Activated naive CD8-positive, alpha-beta T cell treated with anti-CD3 and anti-CD28 coated beads, Interleukin-2, amount 50 U/mL, for 24 hours (primary cell): ENCODE measurements around the gene ANK3.
"Not testable (repeated sequence)": the region's sequence is repeated elsewhere in the genome, so short reads cannot be mapped to it uniquely, and the experiment has no call there.

ENCODE experiments used
- ATAC-seq: fragments of 150-1000 bp; cut with Tn5 transposase; one replicate; pipeline ENCODE4 v1.10.0; 2021
- DNase-seq: peaks from one replicate; pipeline ENCODE4 v3.0.0; 2021
- H3K27ac Mint-ChIP-seq: one replicate; pipeline ENCODE4 v1.8.0; 2021; ENCODE audit warnings: mild to moderate bottlenecking, mixed read lengths
- H3K27me3 Mint-ChIP-seq: one replicate; pipeline ENCODE4 v1.8.0; 2021; ENCODE audit warnings: mixed read lengths
- H3K36me3 Mint-ChIP-seq: one replicate; pipeline ENCODE4 v1.8.0; 2021; ENCODE audit warnings: low read depth, mixed read lengths
- H3K4me1 Mint-ChIP-seq: one replicate; pipeline ENCODE4 v1.8.0; 2021; ENCODE audit warnings: mixed read lengths
- H3K4me3 Mint-ChIP-seq: one replicate; pipeline ENCODE4 v1.8.0; 2021; ENCODE audit warnings: mild to moderate bottlenecking, moderate library complexity, mixed read lengths
- H3K9me3 Mint-ChIP-seq: one replicate; pipeline ENCODE4 v1.8.0; 2021; ENCODE audit warnings: mixed read lengths

The ANK3 gene

DNA sequence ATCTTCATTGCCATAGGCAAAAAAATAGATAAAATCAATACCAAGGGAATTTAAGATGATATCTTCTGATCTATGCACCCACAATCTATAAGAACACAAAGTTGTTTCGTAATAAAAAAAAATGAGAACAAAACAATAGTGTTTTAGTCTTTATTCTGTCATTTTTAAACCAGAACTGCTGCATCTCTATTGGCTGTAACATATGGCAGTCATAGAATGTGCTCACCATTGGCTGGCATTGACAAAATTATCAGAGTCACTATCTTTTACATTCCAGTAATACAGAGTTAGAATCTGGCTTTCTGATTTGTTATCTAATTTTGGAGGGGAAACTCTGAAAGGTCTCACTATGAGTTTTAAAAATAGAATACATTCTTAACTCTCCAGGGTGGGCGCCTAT lies 344.7 kb downstream of the ANK3 start:
- Mint-ChIP-seq H3K36me3 (no peaks in the 10 kb centered on the region), H3K27ac (no peak overlapping the region), H3K9me3 (no peaks in the 10 kb centered on the region), H3K4me1 (no peaks in the 10 kb centered on the region), H3K4me3 (no peak overlapping the region), H3K27me3 (peaks cover 10% of the 10 kb centered on the region)
- DNase-seq (no peak), ATAC-seq (no peak)

DNA sequence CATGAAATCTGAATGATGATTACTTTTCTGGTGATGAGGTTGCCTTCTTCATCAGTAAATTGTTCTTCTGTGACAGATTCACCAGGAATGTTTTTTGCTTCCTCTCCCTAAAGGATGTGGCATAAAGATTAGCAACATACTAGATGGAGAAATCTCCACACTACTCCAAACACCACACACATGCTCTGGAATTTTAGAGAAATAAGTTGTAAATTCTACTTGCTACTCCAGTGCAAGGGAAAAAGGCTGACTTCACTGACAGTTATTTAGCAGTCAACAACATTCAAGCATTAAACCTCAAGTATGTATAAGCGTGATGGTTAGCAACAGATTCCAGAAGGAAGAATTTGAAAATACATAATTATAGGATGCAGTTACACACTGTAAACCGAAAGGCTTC lies 345.4 kb downstream of the ANK3 start:
- H3K4me1 Mint-ChIP-seq = no peaks in the 10 kb centered on the region

DNA sequence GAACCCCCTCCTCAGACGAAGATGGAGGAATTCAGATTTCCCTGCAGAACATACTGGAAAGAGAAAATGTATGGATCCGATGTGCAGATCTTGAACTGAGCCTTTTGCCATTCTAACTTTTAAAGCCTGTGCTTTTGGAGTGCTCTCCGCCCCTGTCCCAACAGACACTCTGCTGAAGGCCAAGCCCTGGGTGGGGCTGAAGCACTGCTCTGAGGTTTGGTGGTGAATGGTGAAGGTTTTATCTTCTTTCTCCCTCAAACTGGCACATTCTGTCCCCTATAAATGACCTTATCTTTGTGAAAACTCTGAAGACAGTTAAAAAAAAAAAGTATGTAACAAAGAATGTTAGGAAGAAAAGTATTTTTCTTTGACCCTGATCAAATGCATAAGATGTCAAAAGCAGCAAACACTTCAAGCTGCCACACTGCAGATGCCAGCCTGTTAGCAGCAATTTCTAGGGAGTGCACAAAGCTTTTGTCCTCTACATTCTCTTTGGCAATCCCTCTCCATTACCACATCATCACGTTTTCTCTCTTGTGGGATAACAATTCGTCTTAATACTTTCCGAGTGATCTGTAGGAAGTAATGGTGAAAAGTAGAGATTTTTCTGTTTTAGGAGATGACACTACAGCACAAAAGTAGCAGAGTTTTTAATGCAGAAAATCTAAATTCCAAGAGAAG lies 346.0 kb downstream of the ANK3 start:
- no peak overlapping the region for H3K4me3 Mint-ChIP-seq
- no peaks in the 10 kb centered on the region for H3K9me3 Mint-ChIP-seq
- H3K4me1 Mint-ChIP-seq = no peaks in the 10 kb centered on the region
- ATAC-seq = no peak
- H3K27me3 Mint-ChIP-seq = peaks cover 11% of the 10 kb centered on the region
- DNase-seq = no peak
- no peaks in the 10 kb centered on the region for H3K36me3 Mint-ChIP-seq
- H3K27ac Mint-ChIP-seq = no peak overlapping the region

More for the DNA sequence above, 345.4 kb downstream of the ANK3 start:
- Mint-ChIP-seq H3K27ac (no peak overlapping the region), H3K4me3 (no peak overlapping the region), H3K9me3 (no peaks in the 10 kb centered on the region), H3K27me3 (peaks cover 10% of the 10 kb centered on the region), H3K36me3 (no peaks in the 10 kb centered on the region)
- ATAC-seq (no peak), DNase-seq (no peak)

DNA sequence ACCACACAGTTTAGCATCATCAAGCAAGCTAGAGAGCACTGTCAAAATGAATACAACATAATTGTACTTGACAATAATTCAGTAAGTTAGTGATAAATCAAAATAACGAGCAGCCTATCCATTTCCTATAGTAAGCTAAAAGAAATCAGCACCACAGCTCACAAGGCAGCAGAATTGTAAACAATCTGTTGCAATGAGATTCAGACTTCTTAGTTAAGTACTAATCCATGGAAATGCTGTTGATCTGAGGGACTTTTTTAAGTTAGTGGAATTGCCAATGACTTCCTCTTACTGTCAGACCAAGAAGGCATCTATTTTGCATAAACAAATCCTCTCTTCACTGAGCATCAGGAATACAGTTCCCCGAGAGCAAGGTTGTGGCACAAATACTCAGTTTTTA lies 346.8 kb downstream of the ANK3 start:
- H3K27ac Mint-ChIP-seq = no peak overlapping the region
- H3K9me3 Mint-ChIP-seq = no peaks in the 10 kb centered on the region
- DNase-seq (no peak), ATAC-seq (no peak)
- H3K4me3 Mint-ChIP-seq = no peak overlapping the region
- H3K4me1 Mint-ChIP-seq = no peaks in the 10 kb centered on the region
- no peaks in the 10 kb centered on the region for H3K36me3 Mint-ChIP-seq
- H3K27me3 Mint-ChIP-seq = peaks cover 10% of the 10 kb centered on the region

DNA sequence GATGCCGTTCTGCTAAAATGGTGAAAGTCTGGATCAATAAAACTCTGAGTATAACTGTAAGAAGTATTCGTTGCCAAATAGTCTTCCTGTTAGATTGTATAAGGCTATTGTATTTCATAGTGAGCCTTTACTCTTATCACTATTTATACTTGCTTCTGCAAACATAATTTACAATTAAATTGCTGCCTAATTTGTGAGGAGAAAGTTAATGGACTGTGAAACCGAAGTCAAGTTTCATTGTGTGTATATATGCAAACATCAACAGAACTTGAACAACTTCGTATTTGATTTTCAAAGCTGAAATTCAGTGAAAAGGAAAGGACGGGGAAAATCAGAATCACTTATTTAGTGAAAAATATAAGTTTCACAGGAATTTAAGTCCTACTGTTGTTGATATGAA lies 347.4 kb downstream of the ANK3 start:
- Mint-ChIP-seq H3K4me3 (no peak overlapping the region), H3K4me1 (no peaks in the 10 kb centered on the region), H3K9me3 (no peaks in the 10 kb centered on the region), H3K36me3 (no peaks in the 10 kb centered on the region), H3K27me3 (peaks cover 8% of the 10 kb centered on the region), H3K27ac (no peak overlapping the region)
- ATAC-seq (no peak), DNase-seq (no peak)

DNA sequence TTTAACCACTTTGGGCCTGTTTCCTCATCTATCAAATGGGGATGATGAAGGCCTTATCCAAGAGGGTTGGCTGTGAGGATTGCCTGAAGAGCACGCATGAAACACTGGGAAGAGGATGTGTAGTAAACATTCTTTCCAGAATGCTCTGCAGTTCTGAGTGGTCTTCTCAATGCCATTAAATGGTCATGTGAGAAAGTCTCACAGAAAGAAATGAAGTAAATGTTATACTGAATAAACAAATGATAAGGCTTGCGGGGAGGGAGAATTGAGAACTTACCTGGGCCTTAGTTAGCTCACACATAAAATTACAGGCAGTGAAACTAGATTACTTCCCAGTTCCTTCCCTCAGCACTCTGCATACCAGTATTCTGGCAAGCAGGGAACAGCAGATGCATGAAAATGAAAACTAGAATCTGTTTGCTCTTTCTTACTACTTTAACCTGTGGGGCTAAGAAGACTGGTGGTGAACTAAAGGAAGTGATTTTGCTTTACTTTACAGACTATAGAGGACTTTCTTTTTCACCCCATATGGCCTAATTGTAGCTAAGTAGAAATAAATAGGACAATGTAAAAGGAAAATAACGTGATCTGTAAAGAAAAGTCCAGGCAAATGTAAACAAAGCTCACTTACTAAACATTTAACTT lies 348.1 kb downstream of the ANK3 start:
- no peak for DNase-seq
- Mint-ChIP-seq H3K27ac (no peak overlapping the region), H3K27me3 (peaks cover 8% of the 10 kb centered on the region), H3K4me3 (no peak overlapping the region), H3K4me1 (no peaks in the 10 kb centered on the region), H3K36me3 (no peaks in the 10 kb centered on the region), H3K9me3 (no peaks in the 10 kb centered on the region)
- no peak for ATAC-seq

DNA sequence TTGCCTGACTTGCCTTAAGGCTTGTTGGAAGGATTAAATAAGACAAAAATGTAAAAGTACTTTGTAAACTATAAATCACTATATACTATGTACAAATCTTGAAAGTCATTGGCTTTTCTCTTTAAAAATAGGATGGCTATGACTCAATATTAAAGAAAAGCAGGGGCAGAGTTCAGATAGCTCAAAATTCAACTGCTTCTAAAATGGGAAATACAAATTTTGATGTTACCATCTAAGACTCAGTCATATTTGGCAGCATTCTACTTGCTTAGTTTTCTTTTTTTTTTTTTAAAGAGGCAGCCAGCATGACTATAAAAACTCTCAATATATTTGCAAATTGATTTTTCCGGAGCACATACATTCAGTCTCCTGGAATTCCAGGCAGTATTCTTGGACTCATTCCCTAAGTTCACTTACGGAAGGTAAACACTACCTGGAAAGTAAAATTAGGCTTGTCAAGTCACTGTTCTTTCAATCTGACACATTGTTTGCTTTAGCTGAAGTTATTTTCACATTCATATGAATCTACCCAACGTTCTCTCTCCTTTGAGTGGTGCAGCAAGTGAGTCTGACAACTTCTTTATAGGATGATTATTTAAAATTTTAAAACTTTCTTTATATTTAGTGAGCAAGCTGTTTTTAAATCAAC lies 349.5 kb downstream of the ANK3 start:
- Mint-ChIP-seq H3K27ac (no peak overlapping the region), H3K36me3 (no peaks in the 10 kb centered on the region), H3K9me3 (no peaks in the 10 kb centered on the region), H3K4me3 (no peak overlapping the region), H3K4me1 (no peaks in the 10 kb centered on the region), H3K27me3 (peaks cover 6% of the 10 kb centered on the region)
- no peak for DNase-seq
- ATAC-seq = no peak

DNA sequence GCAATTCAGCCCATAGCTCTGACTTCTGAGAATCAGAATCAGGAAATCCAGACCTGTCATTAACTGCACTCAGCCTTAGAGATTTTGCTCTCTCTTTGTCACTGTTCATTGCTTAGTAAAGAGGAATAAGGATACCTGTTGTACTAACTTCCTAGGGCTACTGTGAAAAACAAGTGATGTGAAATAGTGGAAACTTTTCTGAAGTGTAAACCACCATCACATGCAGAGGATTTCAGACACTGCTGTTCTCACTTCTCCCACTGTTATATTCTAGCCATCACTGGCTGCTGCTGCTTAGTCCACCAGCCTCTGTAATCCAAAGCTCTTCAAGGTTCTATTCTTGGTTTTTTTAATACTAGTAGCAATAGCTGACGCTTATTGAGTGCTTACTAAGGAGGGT lies 353.7 kb downstream of the ANK3 start:
- Mint-ChIP-seq H3K4me3 (no peak overlapping the region), H3K4me1 (peaks cover 9% of the 10 kb centered on the region), H3K27ac (no peak overlapping the region), H3K36me3 (no peaks in the 10 kb centered on the region), H3K9me3 (no peaks in the 10 kb centered on the region), H3K27me3 (peaks cover 3% of the 10 kb centered on the region)
- no peak for DNase-seq
- ATAC-seq = no peak

DNA sequence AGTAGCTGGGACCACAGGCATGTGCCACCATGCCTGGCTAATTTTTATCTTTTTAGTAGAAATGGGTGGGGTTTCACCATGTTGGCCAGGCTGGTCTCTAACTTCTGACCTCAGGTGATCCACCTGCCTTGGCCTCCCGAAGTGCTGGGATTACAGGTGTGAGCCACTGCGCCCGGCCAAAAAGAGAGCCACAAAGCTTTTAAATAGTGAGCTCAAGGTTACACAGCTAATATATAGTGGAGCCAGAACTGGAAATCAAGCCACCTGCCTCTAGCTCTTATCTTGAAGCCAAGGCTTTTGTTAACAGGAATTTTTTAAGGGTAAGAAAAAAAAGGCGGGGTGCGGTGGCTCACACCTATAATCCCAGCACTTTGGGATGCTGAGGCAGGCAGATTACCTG lies 354.3 kb downstream of the ANK3 start:
- H3K36me3 Mint-ChIP-seq, H3K27ac Mint-ChIP-seq, H3K4me3 Mint-ChIP-seq, DNase-seq, ATAC-seq, H3K27me3 Mint-ChIP-seq, H3K9me3 Mint-ChIP-seq: not testable (repeated sequence)
- H3K4me1 Mint-ChIP-seq = peaks cover 11% of the 10 kb centered on the region

DNA sequence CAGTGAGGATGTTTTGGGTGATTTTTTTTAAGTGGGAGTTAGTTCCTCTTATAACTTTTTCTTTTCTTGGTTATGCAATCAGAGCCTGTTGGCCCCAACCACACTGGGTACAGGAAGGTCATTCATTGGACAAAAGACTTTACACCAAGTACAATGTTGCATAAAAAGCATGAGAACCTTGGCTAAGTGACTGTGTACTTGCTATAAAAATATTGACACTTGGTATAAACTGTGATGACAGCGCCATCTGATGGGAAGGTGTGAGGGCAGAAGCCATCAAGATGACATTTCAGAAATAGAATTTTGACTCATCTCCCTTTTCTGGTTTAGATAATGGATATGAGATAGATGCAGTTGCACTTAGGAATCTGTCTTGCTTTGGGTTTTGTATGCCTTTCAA lies 357.0 kb downstream of the ANK3 start:
- Mint-ChIP-seq H3K4me1 (peaks cover 11% of the 10 kb centered on the region), H3K9me3 (no peaks in the 10 kb centered on the region), H3K27ac (no peak overlapping the region), H3K27me3 (no peaks in the 10 kb centered on the region), H3K4me3 (no peak overlapping the region), H3K36me3 (no peaks in the 10 kb centered on the region)
- ATAC-seq = peak; percentile 57
- peak; percentile 51 for DNase-seq

DNA sequence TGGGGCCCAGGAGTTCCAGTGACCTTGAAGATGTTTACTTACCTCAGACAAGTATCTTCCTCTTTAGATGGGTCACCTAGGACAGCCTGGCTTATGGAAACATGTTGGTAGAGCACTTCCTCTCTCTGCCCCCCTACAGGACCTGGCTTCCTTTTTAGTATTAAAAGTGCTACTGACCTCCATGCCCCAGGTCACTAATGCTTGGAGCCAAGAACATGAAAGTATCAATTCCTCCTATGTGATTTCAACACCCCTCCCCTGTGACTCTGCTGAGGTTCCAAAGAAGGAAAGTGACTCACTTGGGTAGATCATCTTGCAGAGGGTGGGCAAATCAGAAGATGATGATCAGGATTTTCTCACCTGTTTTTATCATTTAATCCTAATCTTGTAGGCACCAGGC lies 358.0 kb downstream of the ANK3 start:
- no peak overlapping the region for H3K4me3 Mint-ChIP-seq
- no peak overlapping the region for H3K27ac Mint-ChIP-seq
- H3K9me3 Mint-ChIP-seq = no peaks in the 10 kb centered on the region
- ATAC-seq (no peak), DNase-seq (no peak)
- H3K36me3 Mint-ChIP-seq = no peaks in the 10 kb centered on the region
- no peaks in the 10 kb centered on the region for H3K27me3 Mint-ChIP-seq
- peaks cover 11% of the 10 kb centered on the region for H3K4me1 Mint-ChIP-seq

DNA sequence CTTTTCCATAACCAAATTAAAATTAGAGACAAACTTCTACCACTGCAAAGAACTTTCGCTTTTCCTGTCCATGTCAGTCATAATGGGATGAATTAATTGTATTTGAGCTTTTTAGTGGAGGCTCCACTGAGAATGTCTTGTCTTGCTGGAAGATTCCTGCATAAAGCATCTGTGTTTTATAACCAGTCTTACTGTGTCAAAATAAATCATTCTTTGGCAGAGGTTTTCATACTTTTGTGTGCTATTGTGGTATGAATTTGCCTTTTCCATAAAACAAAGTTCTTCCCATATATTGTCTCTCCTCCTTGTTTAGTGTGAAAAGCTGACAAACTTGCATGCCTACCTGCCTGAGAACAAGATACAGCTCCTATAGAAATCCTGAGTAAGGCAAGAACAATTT lies 358.5 kb downstream of the ANK3 start:
- ATAC-seq (no peak), DNase-seq (no peak)
- H3K27ac Mint-ChIP-seq = no peak overlapping the region
- H3K9me3 Mint-ChIP-seq = no peaks in the 10 kb centered on the region
- no peaks in the 10 kb centered on the region for H3K36me3 Mint-ChIP-seq
- H3K27me3 Mint-ChIP-seq = no peaks in the 10 kb centered on the region
- H3K4me3 Mint-ChIP-seq = no peak overlapping the region
- peaks cover 11% of the 10 kb centered on the region for H3K4me1 Mint-ChIP-seq

DNA sequence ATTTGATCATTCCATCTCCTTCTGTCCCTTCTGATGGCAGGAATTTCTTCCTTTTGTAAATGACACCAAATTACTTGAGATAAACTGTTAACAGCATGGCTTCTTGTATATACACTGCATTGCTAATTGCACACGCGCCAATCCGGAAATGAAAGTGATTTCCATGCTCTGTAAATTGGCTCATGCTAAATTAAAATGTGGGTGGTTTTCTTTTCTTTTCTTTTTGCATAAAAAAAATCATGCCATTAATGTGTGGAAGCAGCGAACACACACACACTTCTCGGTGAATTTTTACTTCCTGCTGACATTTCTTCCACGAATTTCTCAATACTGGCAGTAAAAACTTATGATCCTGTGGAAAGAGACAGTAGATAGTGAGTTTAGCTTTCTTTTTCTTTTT lies 360.2 kb downstream of the ANK3 start:
- peaks cover 11% of the 10 kb centered on the region for H3K4me1 Mint-ChIP-seq
- no peak overlapping the region for H3K27ac Mint-ChIP-seq
- no peaks in the 10 kb centered on the region for H3K9me3 Mint-ChIP-seq
- H3K4me3 Mint-ChIP-seq = no peak overlapping the region
- ATAC-seq (no peak), DNase-seq (no peak)
- H3K27me3 Mint-ChIP-seq = no peaks in the 10 kb centered on the region
- no peaks in the 10 kb centered on the region for H3K36me3 Mint-ChIP-seq

DNA sequence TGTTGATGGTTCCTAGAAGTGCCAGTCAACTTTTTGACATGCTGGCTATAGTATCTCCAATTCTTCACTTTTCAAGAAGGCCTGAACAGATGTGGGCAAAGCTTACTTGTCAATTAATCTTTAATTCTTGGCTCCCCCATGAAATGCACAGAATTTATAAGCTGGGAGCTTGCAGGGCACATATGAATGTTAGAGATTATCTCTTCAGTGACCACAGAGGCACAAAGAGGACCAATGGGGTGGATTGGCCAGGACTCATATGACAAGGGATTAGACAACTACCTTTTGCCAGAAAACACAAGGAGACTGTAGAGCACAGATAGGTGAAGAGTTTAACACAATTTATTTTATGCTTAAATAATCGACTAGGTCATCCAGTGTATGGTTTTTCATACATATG lies 361.6 kb downstream of the ANK3 start:
- no peak overlapping the region for H3K4me3 Mint-ChIP-seq
- DNase-seq (no peak), ATAC-seq (no peak)
- peaks cover 11% of the 10 kb centered on the region for H3K4me1 Mint-ChIP-seq
- H3K27me3 Mint-ChIP-seq = no peaks in the 10 kb centered on the region
- H3K27ac Mint-ChIP-seq = no peak overlapping the region
- H3K9me3 Mint-ChIP-seq = no peaks in the 10 kb centered on the region
- no peaks in the 10 kb centered on the region for H3K36me3 Mint-ChIP-seq

DNA sequence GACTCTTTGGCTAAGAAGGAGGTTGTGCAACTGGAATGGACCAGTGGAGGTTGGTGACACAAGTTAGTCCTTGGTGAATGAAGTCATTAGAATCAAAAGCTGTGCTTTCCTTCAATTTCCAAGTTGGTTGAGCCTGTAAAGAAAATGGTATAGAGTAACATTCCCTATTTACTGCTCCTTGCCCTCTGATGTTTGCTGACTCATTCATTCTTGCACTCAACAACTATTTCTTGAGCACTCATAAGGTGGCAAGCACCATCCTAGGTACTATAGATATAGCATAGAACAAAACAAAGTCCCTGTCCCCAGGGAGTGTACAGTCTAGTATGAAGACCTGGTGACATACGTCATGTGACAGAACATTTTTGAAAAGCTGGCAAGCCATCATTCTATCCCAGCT lies 364.4 kb downstream of the ANK3 start:
- Mint-ChIP-seq H3K4me3 (no peak overlapping the region), H3K27ac (no peak overlapping the region), H3K9me3 (no peaks in the 10 kb centered on the region), H3K4me1 (no peaks in the 10 kb centered on the region), H3K27me3 (no peaks in the 10 kb centered on the region), H3K36me3 (no peaks in the 10 kb centered on the region)
- DNase-seq = no peak
- ATAC-seq = no peak
